GM23338 (cell line): Measurements from ENCODE around the gene ZNF112.

Experiments
- CTCF ChIP-seq, 2 experiments: fragments of 200-600 bp in 1 of 2; sonication (generic) in 1 of 2; conservative IDR thresholded peaks; 2 replicates each; pipeline versions ENCODE4 v1.5.1 to v1.6.1; 2016 to 2017; ENCODE audit warnings: antibody characterized with exemption in 2 of 2, low read depth in 2 of 2, mild to moderate bottlenecking in 2 of 2, moderate library complexity in 1 of 2
- REST ChIP-seq: IDR thresholded peaks from one replicate; pipeline ENCODE4 v1.6.1; 2018; ENCODE audit warnings: antibody characterized with exemption; ENCODE audit not compliant: unreplicated experiment

- TF ChIP-seq CTCF (conservative IDR thresholded peaks at IDR 0.05; ENCODE audit: low read depth in 2 of 2): no peak
- no peak for TF ChIP-seq REST
Measured at GRCh38 chr19:44303976-44304568, 52.4 kb downstream of the ZNF112 start.
